Measurements from ENCODE around the gene TTPAL. TPM values are rescaled to one million over a fixed set of nuclear protein-coding genes. Genes with fewer than 3 reads are reported as not detected.

The TTPAL gene
- total RNA-seq, 1 experiment from 2014 or later: 10.3 TPM

GRCh38 chr20:44431502-44432234 is 44.0 kb upstream of the TTPAL start (continued):
- TF ChIP-seq AFF4 (CRISPR knock-in tag; IDR thresholded peaks at IDR 0.05; ENCODE audit: borderline replicate concordance): no peak
- no peak for TF ChIP-seq FOXP1 (CRISPR knock-in tag; IDR thresholded peaks at IDR 0.05; ENCODE audit: borderline replicate concordance)
- no peak for TF ChIP-seq NFE2L1 (CRISPR knock-in tag; IDR thresholded peaks at IDR 0.05)
- TF ChIP-seq NFYB (CRISPR knock-in tag; conservative IDR thresholded peaks at IDR 0.05; ENCODE audit: low read depth): no peak
- TF ChIP-seq PRDM15 (CRISPR knock-in tag; IDR thresholded peaks at IDR 0.05): no peak
- TF ChIP-seq IRF2 (CRISPR knock-in tag; IDR thresholded peaks at IDR 0.05; ENCODE audit: borderline replicate concordance, low read depth): no peak
- no peak for TF ChIP-seq ESRRA (CRISPR knock-in tag; IDR thresholded peaks at IDR 0.05; ENCODE audit: borderline replicate concordance)
- no peak for TF ChIP-seq GTF2I (CRISPR knock-in tag; conservative IDR thresholded peaks at IDR 0.05)
- TF ChIP-seq STAT6 (CRISPR knock-in tag; conservative IDR thresholded peaks at IDR 0.05; ENCODE audit: low read depth): no peak

- H3K27me3 Mint-ChIP-seq (ENCODE audit: low read depth): no peaks in the 10 kb centered on the region
- no peaks in the 10 kb centered on the region for H3K4me1 Mint-ChIP-seq
- no peaks in the 10 kb centered on the region for H3K36me3 Mint-ChIP-seq
- no peak for TF ChIP-seq NR3C1 (CRISPR knock-in tag; conservative IDR thresholded peaks at IDR 0.05; ENCODE audit: low read depth)
- TF ChIP-seq E2F1 (CRISPR knock-in tag; IDR thresholded peaks at IDR 0.05): no peak
- no peak for TF ChIP-seq ATF1 (CRISPR knock-in tag; IDR thresholded peaks at IDR 0.05)
- no peak for TF ChIP-seq ESRRA (CRISPR knock-in tag; IDR thresholded peaks at IDR 0.05; ENCODE audit: borderline replicate concordance)
- TF ChIP-seq SP1 (CRISPR knock-in tag; conservative IDR thresholded peaks at IDR 0.05): no peak
- TF ChIP-seq NR2C2 (CRISPR knock-in tag; IDR thresholded peaks at IDR 0.05): no peak
- no peak for TF ChIP-seq ZNF232 (CRISPR knock-in tag; IDR thresholded peaks at IDR 0.05)
- no peak for TF ChIP-seq ZNF263 (CRISPR knock-in tag; IDR thresholded peaks at IDR 0.05; ENCODE audit: low read depth)
- TF ChIP-seq CBFB (CRISPR knock-in tag; IDR thresholded peaks at IDR 0.05; ENCODE audit: low read depth): no peak
- TF ChIP-seq USF1 (CRISPR knock-in tag; IDR thresholded peaks at IDR 0.05): no peak
- TF ChIP-seq ZNF416 (CRISPR knock-in tag; IDR thresholded peaks at IDR 0.05): no peak
- no peak for TF ChIP-seq E2F4 (CRISPR knock-in tag; IDR thresholded peaks at IDR 0.05; ENCODE audit: borderline replicate concordance, low read depth)
- no peak for TF ChIP-seq ZNF671 (CRISPR knock-in tag; IDR thresholded peaks at IDR 0.05)
- DNase-seq (ENCODE audit: low spot score): no peak
- POLR2A ChIA-PET: no interaction called here
- H3K27ac Mint-ChIP-seq: no peak overlapping the region
- H3K9me3 Mint-ChIP-seq: no peaks in the 10 kb centered on the region
- H3K4me3 Mint-ChIP-seq: no peak overlapping the region
- CTCF ChIA-PET: interaction anchor here (2.3 kb wide), 1 partner anchor 216 kb away, joined by 6 read pairs; no protein-coding TSS in a partner anchor
- no peak for ATAC-seq
Measured at GRCh38 chr20:44432618-44433577, 42.8 kb upstream of the TTPAL start.
